HG03039 (cell line): ENCODE data around the gene BGLAP.
"Not testable (repeated sequence)": the region's sequence is repeated elsewhere in the genome, so short reads cannot be mapped to it uniquely, and the experiment has no call there.

Experiments
- ATAC-seq: cut with Tn5 transposase; IDR thresholded peaks from one replicate; pipeline ENCODE4 v1.9.1; 2021; ENCODE audit warnings: mild to moderate bottlenecking, moderate library complexity; ENCODE audit not compliant: unreplicated experiment

BGLAP gene

DNA sequence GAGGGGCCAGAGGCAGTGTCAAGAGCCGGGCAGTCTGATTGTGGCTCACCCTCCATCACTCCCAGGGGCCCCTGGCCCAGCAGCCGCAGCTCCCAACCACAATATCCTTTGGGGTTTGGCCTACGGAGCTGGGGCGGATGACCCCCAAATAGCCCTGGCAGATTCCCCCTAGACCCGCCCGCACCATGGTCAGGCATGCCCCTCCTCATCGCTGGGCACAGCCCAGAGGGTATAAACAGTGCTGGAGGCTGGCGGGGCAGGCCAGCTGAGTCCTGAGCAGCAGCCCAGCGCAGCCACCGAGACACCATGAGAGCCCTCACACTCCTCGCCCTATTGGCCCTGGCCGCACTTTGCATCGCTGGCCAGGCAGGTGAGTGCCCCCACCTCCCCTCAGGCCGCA lies at the start of gene BGLAP:
TSS of gene BGLAP (plus strand) at position 259 of the 400 bp plus-strand sequence. CDS start at position 307, 48 bp downstream.
- no peak for ATAC-seq

DNA sequence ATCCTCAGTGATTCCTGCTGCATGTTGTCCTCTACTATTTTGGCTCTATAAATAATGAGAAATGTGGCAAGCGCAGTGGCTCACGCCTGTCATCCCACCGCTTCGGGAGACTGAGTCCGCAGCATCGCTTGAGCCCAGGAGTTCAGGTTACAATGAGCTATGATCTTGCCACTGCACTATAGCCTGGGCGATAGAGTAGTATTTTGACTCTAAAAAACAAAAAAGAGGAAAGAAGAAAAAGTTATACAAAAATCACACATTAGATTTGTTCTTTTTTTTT lies 48.8 kb upstream of the BGLAP start:
- ATAC-seq, result no peak

DNA sequence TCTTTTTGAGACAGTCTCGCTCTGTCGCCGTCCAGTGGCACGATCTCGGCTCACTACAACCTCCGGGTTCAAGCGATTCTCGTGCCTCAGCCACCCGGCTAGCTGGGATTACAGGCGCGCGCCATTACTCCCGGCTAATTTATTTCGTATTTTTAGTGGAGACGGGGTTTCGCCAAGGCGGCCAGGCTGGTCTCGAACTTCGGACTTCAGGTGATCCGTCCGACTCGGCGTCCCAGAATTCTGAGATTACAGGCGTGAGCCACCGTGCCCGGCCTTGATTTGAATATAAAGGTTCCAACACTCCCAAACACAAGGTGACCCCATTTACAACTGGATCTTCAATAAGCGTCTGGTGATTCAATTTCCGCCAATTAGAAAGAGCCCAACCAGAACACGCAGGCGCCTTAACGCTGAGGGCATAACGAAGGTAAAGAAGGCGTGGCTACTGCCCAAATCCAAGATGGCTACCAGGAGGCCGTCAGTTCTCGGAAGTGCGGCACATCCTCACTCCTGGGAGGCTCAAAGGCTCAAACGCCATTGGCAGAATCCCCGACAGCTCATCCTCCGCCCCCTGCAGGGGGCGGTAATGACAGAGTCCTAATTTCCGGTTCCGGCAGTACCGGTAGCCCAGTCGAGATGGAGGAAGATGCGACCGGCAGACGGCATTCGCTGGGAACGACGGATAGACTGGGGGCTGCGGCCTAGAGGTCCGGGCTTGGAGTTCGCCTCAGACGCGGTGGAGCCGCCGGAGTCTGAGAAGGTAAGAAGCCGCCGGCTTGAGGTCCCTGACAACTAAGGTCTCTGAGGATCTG lies 48.3 kb upstream of the BGLAP start, which contains the start of gene SLC25A44:
TSS of gene SLC25A44 (plus strand) at position 617 of the 812 bp plus-strand sequence. CDS start 5,744 bp downstream, outside the sequence.
- ATAC-seq, result peak; percentile 83

DNA sequence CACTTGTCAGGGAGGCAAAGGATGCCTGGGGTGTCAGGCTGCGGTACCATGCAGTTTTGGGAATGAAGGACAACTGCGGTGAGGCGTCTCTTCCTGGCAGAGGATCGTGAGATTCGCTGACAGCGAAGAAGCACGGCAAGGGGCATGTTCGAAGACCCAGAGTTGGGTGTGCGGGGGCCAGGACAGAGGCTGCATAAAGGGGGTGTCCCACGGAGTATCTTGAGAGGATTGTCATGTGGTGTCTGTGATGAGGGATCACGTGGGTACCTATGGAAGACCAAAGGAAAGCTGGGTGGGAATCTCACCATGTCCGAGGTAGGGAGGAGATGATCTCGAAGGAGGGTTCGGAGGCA lies 47.7 kb upstream of the BGLAP start:
- no peak for ATAC-seq

DNA sequence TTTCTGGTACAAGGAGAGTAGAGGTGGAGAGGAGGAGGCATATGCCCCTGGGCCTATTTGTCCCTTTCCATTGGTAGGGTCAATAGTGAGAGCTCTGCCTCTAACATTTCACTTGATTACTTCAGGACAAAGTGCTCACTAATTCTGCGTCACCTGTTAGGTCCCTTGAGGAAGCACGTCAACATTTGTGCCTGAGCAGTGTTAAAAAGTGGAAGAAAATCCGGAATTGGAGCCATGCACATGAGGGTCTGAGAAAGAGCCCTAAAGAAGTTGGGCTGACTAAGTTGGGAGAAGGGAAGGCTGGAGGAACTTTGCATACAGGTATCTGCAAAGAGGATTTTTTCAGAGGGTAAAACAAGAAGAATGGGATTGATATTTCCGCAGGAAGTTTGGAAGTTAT lies 46.1 kb upstream of the BGLAP start:
- ATAC-seq, result no peak

DNA sequence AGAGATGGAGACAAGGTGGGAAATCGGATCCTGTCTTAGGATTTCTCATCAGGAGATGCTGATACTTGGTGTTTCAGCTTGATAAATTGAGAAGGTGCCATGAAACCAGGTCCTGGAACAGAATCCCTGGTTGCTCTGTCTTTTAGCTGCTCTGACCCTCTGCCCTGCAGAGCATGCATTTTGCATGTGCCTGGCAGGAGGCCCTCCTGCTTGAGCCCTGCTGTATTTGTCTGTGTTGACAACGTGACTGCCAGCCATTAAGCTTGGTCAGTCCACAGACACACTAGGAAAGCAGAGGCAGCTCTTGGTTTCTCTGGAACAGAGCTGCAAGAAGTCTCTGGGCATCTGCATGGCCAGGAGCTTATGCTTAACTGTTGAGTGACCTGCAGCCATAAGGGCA lies 45.5 kb upstream of the BGLAP start:
- ATAC-seq, result no peak

DNA sequence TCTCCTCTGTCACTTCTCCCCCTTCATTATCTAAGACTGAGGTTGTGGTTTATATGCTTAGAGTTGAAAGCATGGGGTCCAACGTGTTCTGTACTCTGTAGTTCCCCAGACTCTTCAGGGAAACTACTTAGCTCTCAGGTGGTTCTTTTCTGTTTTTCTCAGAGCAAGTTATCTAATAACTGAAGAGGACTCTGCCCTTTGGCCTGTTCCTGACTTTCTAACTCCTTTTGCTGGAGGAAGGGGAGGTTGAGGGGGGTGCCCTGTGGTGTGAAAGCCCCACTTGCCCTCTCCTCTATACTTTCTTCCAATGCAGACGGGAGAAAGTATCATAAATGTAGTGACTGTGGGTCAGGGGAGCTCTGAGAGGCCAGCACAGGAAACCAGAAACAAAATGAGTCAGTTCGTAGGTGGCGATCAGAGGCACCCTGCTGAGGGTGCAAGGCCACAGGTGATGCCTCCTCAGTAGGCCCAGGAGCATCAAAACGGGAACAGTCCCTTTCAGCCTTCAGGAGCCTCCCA lies 43.1 kb upstream of the BGLAP start:
- ATAC-seq, result no peak

DNA sequence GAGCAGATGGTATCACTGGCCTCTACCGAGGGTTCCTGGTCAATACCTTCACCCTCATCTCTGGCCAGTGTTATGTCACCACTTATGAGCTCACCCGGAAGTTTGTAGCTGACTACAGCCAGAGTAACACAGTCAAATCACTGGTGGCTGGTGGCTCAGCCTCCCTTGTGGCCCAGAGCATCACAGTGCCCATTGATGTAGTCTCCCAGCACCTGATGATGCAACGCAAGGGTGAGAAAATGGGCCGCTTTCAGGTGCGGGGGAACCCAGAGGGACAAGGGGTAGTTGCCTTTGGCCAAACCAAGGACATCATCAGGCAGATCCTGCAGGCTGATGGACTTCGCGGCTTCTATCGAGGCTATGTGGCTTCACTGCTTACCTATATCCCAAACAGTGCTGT lies 41.9 kb upstream of the BGLAP start:
- no peak for ATAC-seq

DNA sequence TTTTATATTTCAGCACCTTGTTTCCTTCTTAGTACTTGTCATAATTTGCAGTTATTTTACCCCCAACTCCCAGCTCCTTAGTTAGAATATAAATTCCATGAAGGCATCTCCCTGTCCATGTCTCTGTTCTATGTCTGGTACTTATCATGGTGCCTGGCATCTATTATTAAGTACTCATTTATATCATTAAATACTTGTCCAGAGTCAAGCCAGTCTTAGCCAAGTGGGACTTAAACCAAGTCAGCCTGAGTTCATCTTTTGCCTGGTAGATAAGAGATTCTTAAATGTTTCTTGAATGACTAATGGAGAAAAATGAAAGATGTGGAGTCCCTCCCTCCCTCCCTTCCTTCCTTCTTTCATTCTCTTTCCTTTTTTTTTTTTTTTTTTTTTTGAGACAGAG lies 38.7 kb upstream of the BGLAP start:
- no peak for ATAC-seq

DNA sequence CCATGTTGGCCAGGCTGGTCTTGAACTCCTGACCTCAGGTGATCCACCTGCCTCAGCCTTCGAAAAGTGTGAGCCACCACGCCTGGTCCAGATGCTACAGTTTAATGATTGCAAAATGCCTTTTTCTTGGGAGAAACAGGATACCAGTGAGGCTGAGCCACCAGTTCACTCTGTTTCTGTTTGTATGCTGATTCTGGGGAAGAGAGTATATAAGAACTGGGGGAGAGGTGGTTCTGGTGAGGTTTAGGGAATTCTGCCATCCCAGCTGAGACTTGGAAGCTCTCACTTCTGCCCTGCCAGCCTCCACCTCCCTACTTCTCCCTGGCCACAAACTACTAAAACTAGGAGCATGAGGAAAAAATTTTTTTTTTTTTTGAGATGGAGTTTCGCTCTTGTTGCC lies 37.3 kb upstream of the BGLAP start:
- no peak for ATAC-seq

DNA sequence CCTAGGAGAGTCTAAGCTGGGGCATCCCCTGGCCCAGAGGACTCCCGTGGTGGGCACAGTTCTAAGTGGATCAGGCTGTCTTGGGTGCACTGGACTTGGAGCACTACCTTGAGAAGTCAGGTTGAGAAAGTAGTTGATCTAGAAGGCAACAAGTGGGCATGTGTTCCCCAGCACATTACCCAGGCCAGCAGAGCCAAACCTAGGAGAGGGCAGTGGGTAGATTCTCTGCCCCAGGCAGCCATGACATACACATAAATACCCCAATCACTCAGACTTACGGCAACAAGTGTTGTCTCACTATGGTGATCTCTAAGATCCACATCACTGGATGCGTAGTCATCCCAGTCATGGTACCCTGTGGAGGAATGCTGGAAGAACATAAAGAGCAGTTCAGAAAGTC lies 30.7 kb upstream of the BGLAP start:
- ATAC-seq, result no peak

DNA sequence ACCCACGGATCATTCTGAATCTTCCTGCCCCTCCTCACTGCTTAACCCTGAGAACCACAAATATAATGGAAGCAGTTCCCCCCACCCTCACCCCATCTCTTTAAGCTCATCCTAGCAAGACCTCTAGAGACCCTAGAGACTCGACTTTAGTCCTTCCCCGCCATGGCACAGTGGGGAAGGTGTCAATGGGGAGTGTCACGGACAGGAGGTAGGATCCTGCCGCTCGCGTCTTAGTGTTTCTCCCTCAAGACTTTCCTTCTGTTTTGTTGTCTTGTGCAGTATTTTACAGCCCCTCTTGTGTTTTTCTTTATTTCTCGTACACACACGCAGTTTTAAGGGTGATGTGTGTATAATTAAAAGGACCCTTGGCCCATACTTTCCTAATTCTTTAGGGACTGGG lies 29.9 kb upstream of the BGLAP start:
- no peak for ATAC-seq

DNA sequence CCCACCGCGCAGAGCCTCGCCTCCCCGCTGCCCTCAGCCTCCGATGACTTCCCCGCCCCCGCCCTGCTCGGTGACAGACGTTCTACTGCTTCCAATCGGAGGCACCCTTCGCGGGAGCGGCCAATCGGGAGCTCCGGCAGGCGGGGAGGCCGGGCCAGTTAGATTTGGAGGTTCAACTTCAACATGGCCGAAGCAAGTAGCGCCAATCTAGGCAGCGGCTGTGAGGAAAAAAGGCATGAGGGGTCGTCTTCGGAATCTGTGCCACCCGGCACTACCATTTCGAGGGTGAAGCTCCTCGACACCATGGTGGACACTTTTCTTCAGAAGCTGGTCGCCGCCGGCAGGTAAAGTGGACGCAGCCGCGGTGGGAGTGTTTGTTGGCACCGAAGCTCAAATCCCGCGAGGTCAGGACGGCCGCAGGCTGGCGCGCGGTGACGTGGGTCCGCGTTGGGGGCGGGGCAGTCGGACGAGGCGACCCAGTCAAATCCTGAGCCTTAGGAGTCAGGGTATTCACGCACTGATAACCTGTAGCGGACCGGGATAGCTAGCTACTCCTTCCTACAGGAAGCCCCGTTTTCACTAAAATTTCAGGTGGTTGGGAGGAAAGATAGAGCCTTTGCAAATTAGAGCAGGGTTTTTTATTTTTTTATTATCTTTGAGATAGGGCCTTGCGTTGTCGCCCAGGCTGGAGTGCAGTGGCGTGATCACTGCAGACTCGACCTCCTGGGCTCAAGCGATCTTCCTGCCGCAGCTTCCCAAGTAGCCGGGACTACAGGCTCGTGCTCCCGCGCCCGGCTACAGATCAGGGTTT lies 28.9 kb upstream of the BGLAP start, which contains the start of gene PMF1:
TSS of gene PMF1 (plus strand) at position 175 of the 811 bp plus-strand sequence. CDS start at position 184, 9 bp downstream.
- peak; percentile 76 for ATAC-seq

DNA sequence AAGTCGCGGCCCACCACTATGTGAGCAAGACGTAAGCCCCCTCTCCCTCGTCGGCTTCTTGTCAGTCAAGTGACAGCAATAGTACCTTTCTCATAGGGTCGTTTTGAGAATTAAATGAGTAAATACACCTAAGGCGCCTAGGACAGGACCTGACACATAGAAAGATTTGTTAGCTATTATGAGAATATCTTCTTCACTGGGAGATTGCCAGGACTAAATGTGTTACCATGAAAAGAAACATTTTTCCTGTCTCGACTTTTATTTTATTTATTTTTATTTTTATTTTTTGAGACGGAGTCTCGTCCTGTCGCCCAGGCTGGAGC lies 28.4 kb upstream of the BGLAP start:
- ATAC-seq, result no peak

DNA sequence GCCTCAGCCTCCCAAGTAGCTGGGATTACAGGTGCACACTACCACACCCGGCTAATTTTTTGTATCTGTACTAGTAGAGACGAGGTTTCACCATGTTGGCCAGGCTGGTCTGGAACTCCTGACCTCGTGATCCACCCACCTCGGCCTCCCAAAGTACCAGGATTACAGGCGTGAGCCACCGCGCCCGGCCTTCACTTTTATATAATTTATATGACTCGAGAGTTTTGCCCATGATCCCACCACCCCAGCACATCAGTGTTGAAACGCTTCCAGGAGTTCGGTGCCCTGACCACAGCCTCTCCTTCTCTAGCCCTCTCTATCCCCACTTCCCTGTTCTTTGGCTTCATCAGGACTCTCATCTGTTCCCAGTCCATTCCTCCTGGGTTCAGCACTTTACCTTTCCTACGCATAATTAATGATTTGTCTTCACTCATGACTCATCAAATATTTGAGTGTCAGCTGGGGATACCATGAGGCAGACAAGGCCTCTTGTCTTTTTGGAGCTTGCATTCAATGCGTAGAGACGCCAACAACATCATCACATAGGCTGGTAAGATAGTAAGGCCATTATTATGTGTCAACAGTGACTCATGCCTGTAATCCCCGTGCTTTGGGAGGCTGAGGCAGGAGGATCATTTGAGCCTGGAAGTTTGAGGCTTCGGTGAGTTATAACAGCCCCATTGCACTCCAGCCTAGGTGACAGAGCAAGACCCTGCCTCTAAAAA lies 27.8 kb upstream of the BGLAP start:
- no peak for ATAC-seq

DNA sequence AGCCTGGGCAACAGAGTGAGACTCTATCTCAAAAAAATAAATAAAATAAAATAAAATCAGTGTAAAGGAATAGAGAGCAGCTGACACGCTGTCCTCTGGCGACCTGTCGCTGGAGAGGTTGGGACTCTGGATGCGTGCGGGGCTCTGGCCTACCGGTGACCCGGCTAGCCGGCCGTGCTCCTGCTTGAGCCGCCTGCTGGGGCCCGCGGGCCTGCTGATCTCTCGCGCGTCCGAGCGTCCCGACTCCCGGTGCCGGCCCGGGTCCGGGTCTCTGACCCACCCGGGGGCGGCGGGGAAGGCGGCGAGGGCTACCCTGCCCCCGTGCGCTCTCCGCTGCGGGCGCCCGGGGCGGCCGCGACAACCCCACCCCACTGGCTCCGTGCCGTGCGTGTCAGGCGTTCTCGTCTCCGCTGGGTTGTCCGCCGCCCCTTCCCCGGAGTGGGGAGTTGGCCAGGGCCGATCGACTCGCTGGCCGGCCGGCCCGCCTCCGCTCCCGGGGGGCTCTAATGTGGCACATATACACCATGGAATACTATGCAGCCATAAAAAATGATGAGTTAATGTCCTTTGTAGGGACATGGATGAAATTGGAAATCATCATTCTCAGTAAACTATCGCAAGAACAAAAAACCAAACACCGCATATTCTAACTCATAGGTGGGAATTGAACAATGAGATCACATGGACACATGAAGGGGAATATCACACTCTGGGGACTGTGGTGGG lies 25.5 kb upstream of the BGLAP start:
- ATAC-seq, result not testable (repeated sequence)

DNA sequence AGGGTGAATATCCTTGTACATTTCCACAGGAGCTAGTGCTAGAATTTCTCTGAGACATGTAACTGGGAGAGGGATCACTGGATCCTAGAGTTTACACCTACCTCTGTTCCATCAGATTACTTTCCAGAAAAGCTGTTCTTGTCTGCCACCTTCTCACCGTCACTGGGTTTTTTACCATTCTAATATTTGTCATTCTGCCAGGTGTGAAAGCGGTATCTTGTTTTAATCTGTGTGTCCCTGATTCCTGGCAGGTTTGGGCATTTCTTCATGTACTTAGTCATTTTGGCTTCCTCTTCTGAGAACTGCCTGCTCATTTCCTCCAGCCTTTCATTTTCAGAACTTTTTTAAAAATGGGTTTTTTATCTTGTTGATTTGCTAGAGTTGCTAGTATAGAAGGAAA lies 24.1 kb upstream of the BGLAP start:
- no peak for ATAC-seq

DNA sequence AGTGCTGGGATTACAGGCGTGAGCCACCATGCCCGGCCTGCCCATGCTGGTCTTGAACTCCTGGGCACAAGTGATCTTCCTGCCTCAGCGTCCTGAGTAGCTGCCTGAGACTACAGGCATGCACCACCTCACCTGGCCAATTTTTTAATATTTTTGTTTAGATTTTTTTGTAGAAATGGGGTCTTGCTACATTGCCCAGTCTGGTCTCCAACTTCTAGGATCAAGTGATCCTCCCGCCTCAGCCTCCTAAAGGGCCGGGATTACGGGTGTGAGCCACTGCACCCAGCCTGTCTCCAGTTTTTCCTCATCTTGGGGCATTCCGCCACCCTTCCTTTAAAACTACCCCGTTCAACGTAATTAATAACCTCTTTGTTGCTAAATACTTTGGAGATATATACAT lies 21.8 kb upstream of the BGLAP start:
- no peak for ATAC-seq

DNA sequence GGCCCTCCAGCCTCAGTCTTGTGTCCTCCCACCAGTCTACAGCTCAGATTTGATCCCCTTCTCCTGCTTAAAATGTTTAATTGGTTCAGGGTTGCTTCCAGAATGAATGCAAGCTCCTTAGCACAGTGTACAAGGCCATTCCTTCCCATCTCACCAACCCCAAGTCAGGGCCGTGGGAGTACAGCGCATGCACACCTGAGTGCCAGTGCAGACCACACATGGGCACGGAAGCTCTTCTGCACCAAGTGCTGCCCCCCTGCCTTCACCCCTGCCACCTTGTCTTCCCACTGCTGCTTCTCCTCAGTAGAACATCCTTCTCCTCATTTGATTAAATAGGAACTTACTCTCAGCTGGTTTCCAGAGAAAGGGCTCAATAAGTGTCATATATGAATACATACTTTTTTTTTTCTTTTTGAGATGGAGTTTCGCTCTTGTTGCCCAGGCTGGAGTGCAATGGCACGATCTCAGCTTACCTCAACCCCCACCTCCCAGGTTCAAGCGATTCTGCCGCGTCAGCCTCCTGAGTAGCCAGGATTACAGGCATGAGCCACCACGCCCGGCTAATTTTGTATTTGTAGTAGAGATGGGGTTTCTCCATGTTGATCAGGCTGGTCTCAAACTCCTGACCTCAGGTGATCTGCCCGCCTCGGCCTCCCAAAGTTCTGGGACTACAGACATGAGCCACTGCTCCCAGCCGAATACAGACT lies 19.8 kb upstream of the BGLAP start:
- ATAC-seq, result no peak

DNA sequence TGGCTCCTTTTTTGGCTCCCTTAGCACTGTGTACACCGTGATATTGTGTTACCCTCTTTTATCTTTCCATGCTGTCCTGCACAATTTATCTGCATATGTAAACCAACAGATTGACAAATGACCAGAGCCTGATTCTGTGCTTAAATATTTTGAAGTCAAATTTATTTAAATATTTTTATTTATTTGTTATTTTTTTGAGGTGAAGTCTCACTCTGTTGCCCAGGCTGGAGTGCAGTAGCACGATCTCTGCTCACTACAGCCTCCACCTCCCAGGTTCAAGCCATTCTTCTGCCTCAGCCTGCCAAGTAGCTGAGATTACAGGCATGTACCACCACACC lies 16.3 kb upstream of the BGLAP start:
- ATAC-seq, result no peak
